ENCODE data around the gene PAPOLG.

DNA sequence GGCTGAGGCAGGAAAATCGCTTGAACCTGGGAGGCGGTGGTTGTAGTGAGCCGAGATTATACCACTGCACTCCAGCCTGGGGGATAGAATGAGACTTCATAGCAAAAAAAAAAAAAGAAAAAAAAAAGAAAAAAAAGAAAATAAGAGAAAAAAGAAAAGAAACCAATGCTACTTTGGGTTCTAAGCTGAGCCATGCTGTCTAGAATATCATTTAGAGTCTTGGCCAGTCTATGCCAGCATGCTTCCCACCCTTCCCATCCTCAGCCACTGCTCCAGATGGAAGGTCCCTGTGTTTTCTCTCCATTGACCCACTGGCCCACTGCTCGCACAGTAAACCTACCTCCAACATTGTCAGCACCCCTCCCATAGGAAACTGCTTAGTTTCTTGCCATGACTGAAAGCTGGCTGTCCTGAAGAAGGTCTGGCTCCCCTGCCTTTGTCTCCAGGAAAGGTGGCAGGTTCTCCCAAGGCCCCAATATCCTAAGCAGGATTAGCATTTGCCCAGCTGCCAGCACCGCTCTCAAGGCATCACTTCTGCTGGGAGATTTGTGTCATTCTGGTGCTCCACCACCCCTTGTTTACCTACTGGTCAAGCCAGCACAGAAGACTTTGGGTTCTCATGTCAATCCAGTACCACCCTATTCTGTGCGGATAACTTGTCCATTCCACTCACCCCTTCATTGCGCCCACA is 47.3 kb upstream of the PAPOLG start:
- TF ChIP-seq CTCF (IDR thresholded peaks at IDR 0.05), result no peak
- TF ChIP-seq POLR2A (IDR thresholded peaks at IDR 0.05), result no peak
